Measurements from ENCODE around the gene CCDC33.

The CCDC33 gene

DNA sequence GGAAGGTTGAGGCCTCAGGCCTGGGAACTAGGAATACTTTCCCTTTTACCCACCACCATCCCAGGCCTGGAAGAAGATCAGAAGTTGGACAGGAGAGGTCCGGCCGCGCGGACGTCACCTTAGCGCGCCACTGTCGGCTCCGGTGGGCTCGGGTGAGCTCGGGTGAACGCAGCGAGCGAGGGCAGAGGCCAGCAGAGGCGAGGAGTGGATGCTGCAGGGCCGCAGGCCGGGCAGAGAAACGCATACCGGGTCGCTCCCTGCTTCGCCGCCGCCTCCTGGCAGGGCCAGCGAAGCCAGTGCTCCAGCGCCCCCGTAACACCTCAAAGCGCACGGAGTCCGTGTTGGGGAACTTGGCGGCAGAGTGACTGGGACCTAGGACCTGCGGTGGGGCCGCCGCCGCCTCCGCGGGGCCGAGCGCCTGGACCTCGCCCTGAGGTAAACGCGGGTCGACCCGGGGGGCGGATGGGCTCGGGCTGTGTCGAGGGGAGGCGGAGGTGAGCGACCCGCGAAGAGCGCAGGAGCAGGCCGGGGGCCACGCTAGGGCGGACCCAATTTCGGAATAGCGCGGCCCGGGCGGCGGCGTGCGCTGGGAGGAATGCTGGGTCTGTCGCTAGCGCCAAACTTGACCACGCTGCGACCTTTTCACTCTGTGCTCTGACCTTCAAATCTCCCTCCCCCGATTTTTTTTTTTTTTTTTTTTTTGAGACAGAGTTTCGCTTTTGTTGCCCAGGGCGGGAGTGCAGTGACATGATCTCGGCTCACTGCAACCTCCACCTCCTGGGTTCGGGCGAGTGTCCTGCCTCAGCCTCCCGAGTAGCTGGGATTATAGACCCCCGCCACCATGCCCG lies 129.7 kb downstream of the CCDC33 start:
- Histone ChIP-seq H3K9me3 (ENCODE audit: insufficient read depth, low read length) (no peaks in the 10 kb centered on the region), H3K79me2 (ENCODE audit: insufficient read depth, low read length) (no peaks in the 10 kb centered on the region), H2AFZ (ENCODE audit: low read depth, low read length, severe bottlenecking) (no peak overlapping the region), H3K4me2 (ENCODE audit: low read depth, low read length, poor library complexity, severe bottlenecking) (no peak overlapping the region), H3K27ac (ENCODE audit: low read depth, low read length) (no peak overlapping the region), H3K27me3 (ENCODE audit: low read length) (no peaks in the 10 kb centered on the region), H4K20me1 (ENCODE audit: low read depth, low read length) (no peaks in the 10 kb centered on the region), H3K4me3 (ENCODE audit: insufficient read depth, low read length, poor library complexity, severe bottlenecking) (no peak overlapping the region), H3K9me2 (replicated peaks; ENCODE audit: insufficient read depth, low read length) (no peaks in the 10 kb centered on the region), H3K9ac (ENCODE audit: low read length) (no peak overlapping the region), H3K36me3 (ENCODE audit: low read length) (no peaks in the 10 kb centered on the region), H3F3A (ENCODE audit: insufficient read depth) (no peaks in the 10 kb centered on the region)
- TF ChIP-seq, protein P1, sequence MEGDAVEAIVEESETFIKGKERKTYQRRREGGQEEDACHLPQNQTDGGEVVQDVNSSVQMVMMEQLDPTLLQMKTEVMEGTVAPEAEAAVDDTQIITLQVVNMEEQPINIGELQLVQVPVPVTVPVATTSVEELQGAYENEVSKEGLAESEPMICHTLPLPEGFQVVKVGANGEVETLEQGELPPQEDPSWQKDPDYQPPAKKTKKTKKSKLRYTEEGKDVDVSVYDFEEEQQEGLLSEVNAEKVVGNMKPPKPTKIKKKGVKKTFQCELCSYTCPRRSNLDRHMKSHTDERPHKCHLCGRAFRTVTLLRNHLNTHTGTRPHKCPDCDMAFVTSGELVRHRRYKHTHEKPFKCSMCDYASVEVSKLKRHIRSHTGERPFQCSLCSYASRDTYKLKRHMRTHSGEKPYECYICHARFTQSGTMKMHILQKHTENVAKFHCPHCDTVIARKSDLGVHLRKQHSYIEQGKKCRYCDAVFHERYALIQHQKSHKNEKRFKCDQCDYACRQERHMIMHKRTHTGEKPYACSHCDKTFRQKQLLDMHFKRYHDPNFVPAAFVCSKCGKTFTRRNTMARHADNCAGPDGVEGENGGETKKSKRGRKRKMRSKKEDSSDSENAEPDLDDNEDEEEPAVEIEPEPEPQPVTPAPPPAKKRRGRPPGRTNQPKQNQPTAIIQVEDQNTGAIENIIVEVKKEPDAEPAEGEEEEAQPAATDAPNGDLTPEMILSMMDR (IDR thresholded peaks at IDR 0.05; ENCODE audit: insufficient read depth, low read length, poor library complexity, severe bottlenecking), result no peak
- no peak for TF ChIP-seq EZH2phosphoT487 (conservative IDR thresholded peaks at IDR 0.05; ENCODE audit: low read length)

DNA sequence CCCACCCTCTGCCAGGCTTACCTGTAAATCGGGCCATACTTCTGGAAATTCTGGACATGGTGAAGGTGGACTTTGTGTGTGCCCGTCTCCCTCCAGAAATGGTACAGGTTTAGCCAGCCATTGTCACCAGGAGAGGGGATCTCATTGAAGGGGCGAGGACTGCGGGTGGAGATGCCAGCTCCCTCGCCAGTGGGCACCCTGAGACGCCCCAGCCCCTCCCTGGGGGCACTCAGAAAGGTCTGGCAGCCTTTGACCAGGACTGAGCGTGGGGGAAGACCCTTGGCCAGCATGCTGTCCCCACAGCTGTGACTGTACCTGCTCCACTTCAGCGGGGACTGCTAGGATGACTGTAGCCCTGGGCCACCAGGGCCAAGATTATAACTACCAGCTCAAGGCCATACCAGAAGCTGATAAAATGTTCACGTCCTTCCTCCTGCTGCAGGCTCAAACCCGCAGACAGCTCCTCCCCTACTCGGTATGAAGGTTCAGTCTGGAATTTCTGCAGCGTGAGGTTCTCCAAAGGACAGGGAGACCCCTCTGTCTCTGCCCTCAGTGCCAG lies 131.2 kb downstream of the CCDC33 start, which contains the start of gene CYP11A1:
Gene CYP11A1, minus strand, starts transcription at position 351 of the 559 bp plus-strand sequence. Its CDS starts 61 bp downstream, at position 290.
- H4K20me1 ChIP-seq (ENCODE audit: low read depth, low read length), result no peaks in the 10 kb centered on the region
- H3K27me3 ChIP-seq (ENCODE audit: low read length), result no peaks in the 10 kb centered on the region
- H3K9me3 ChIP-seq (ENCODE audit: insufficient read depth, low read length), result no peaks in the 10 kb centered on the region
- H2AFZ ChIP-seq (ENCODE audit: low read depth, low read length, severe bottlenecking), result no peak within 1 kb of the TSS
- no peaks in the 10 kb centered on the region for H3K36me3 ChIP-seq (ENCODE audit: low read length)
- H3K79me2 ChIP-seq (ENCODE audit: insufficient read depth, low read length), result no peaks in the 10 kb centered on the region
- H3K27ac ChIP-seq (ENCODE audit: low read depth, low read length), result no peak within 1 kb of the TSS
- H3K4me3 ChIP-seq (ENCODE audit: insufficient read depth, low read length, poor library complexity, severe bottlenecking), result no peak within 1 kb of the TSS
- H3K4me2 ChIP-seq (ENCODE audit: low read depth, low read length, poor library complexity, severe bottlenecking), result no peak within 1 kb of the TSS
- no peaks in the 10 kb centered on the region for H3F3A ChIP-seq (ENCODE audit: insufficient read depth)
- TF ChIP-seq, protein P1 (IDR thresholded peaks at IDR 0.05; ENCODE audit: insufficient read depth, low read length, poor library complexity, severe bottlenecking), result no peak
- TF ChIP-seq EZH2phosphoT487 (conservative IDR thresholded peaks at IDR 0.05; ENCODE audit: low read length), result no peak
- H3K9ac ChIP-seq (ENCODE audit: low read length), result no peak within 1 kb of the TSS
- H3K9me2 ChIP-seq (replicated peaks; ENCODE audit: insufficient read depth, low read length), result no peaks in the 10 kb centered on the region

DNA sequence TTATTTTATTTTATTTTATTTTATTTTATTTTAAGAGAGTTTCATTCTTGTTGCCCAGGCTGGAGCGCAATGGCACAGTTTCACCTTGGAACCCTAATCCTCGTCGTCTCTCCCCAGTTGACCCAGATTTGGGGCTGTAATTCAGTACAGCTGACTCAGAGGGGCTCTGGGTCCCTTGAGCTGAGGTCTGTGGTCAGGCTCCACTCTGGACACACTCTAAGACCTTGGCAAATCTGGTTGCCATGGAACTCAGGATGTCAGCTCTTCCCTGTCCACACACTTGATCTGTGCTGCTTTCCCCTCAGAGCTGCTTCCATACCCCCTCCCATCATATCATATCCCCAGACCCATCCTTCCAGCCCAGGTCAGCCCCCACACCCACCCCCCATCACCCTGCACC lies 132.0 kb downstream of the CCDC33 start:
- H2AFZ ChIP-seq (ENCODE audit: low read depth, low read length, severe bottlenecking), result no peak overlapping the region
- H3K27me3 ChIP-seq (ENCODE audit: low read length), result no peaks in the 10 kb centered on the region
- H4K20me1 ChIP-seq (ENCODE audit: low read depth, low read length), result no peaks in the 10 kb centered on the region
- H3K4me3 ChIP-seq (ENCODE audit: insufficient read depth, low read length, poor library complexity, severe bottlenecking), result no peak overlapping the region
- no peak overlapping the region for H3K27ac ChIP-seq (ENCODE audit: low read depth, low read length)
- no peaks in the 10 kb centered on the region for H3K9me3 ChIP-seq (ENCODE audit: insufficient read depth, low read length)
- no peak overlapping the region for H3K4me2 ChIP-seq (ENCODE audit: low read depth, low read length, poor library complexity, severe bottlenecking)
- H3K79me2 ChIP-seq (ENCODE audit: insufficient read depth, low read length), result no peaks in the 10 kb centered on the region
- TF ChIP-seq, protein P1 (IDR thresholded peaks at IDR 0.05; ENCODE audit: insufficient read depth, low read length, poor library complexity, severe bottlenecking), result no peak
- TF ChIP-seq EZH2phosphoT487 (conservative IDR thresholded peaks at IDR 0.05; ENCODE audit: low read length), result no peak
- no peaks in the 10 kb centered on the region for H3F3A ChIP-seq (ENCODE audit: insufficient read depth)
- no peak overlapping the region for H3K9ac ChIP-seq (ENCODE audit: low read length)
- H3K9me2 ChIP-seq (replicated peaks; ENCODE audit: insufficient read depth, low read length), result no peaks in the 10 kb centered on the region
- H3K36me3 ChIP-seq (ENCODE audit: low read length), result no peaks in the 10 kb centered on the region

All from SU-DHL-6 (cell line).